H1 (cell line): ENCODE measurements around the gene TMEM138. TPM values are rescaled to one million over a fixed set of nuclear protein-coding genes. Genes with fewer than 3 reads are reported as not detected.

Experiments
- CTCF ChIA-PET: fragments of 300-600 bp; sonication (Branson Sonifier 250); formaldehyde crosslinking; loops from one replicate; lab custom pipeline; 2021; ENCODE audit not compliant: partially characterized antibody; lab: Charles Lee
- POLR2A ChIA-PET: fragments of 300-600 bp; sonication (Branson Sonifier 250); formaldehyde crosslinking; loops from one replicate; lab custom pipeline; 2021; ENCODE audit warnings: inconsistent platforms; ENCODE audit not compliant: partially characterized antibody; lab: Charles Lee
- DNase-seq, 2 experiments: peaks; one replicate each; pipeline versions ENCODE4 v3.0.0 to v3.0.0-alpha.2; 2010 to 2022; ENCODE audit warnings: low spot score in 2 of 2, low read depth in 1 of 2, mixed read lengths in 1 of 2
- FAIRE-seq: peaks from 2 replicates; lab custom pipeline; 2011; peaks lifted over from hg19 to GRCh38; lab: Jason Lieb, UNC
- H2AFZ ChIP-seq: 2 replicates; pipeline ENCODE4 v1.8.1; 2012; ENCODE audit warnings: low read length, inconsistent platforms
- H2AK5ac ChIP-seq: 2 replicates; pipeline ENCODE4 v1.6.1; 2013; ENCODE audit warnings: low read depth, low read length
- H2BK120ac ChIP-seq: replicated peaks from 2 replicates; pipeline ENCODE3; 2013; ENCODE audit warnings: low read depth, low read length, inconsistent platforms
- H2BK12ac ChIP-seq: 2 replicates; pipeline ENCODE4 v1.6.1; 2013; ENCODE audit warnings: low read depth, low read length
- H2BK15ac ChIP-seq: 2 replicates; pipeline ENCODE4 v1.6.1; 2013; ENCODE audit warnings: low read length
- H2BK20ac ChIP-seq: 2 replicates; pipeline ENCODE4 v1.6.1; 2013; ENCODE audit warnings: low read length
- H2BK5ac ChIP-seq: 2 replicates; pipeline ENCODE4 v1.6.1; 2013; ENCODE audit warnings: low read depth, low read length
- H3K14ac ChIP-seq: 2 replicates; pipeline ENCODE4 v1.6.1; 2013; ENCODE audit warnings: inconsistent platforms; ENCODE audit not compliant: insufficient read length
- H3K18ac ChIP-seq: 2 replicates; pipeline ENCODE4 v1.6.1; 2013; ENCODE audit warnings: low read length; ENCODE audit errors: extremely low read depth
- H3K23ac ChIP-seq: 2 replicates; pipeline ENCODE4 v1.6.1; 2013; ENCODE audit warnings: inconsistent platforms; ENCODE audit not compliant: insufficient read length
- H3K23me2 ChIP-seq: 2 replicates; pipeline ENCODE4 v1.6.1; 2013; ENCODE audit warnings: low read depth, low read length
- H3K27ac ChIP-seq: 2 replicates; pipeline ENCODE4 v1.6.1; 2011; ENCODE audit warnings: low read depth, low read length, inconsistent platforms
- H3K27me3 ChIP-seq, 4 experiments: replicated peaks in 1 of 4; 1 replicate in 1 of 4; 2 replicates in 3 of 4; pipeline versions ENCODE4 v1.6.1 to v1.8.1; 2011 to 2013; ENCODE audit warnings: low read length in 3 of 4, mild to moderate bottlenecking in 3 of 4, inconsistent platforms in 2 of 4, mixed read lengths in 2 of 4, moderate library complexity in 1 of 4; ENCODE audit not compliant: control insufficient read depth in 3 of 4, insufficient read depth in 3 of 4; ENCODE audit errors: extremely low read depth in 1 of 4
- H3K36me3 ChIP-seq, 4 experiments: 2 replicates each; pipeline versions ENCODE4 v1.6.1 to v1.8.1; 2011 to 2013; ENCODE audit warnings: mild to moderate bottlenecking in 4 of 4, low read length in 3 of 4, moderate library complexity in 2 of 4, control low read depth in 1 of 4, inconsistent platforms in 1 of 4; ENCODE audit not compliant: insufficient read depth in 4 of 4, control insufficient read depth in 2 of 4
- H3K4ac ChIP-seq: replicated peaks from 2 replicates; pipeline ENCODE3; 2013; ENCODE audit warnings: low read length, low read depth, mixed read lengths, inconsistent platforms; ENCODE audit not compliant: insufficient read length
- H3K4me1 ChIP-seq, 4 experiments: replicated peaks in 1 of 4; 1 replicate in 1 of 4; 2 replicates in 3 of 4; pipeline versions ENCODE4 v1.6.1 to v1.8.1; 2011 to 2013; ENCODE audit warnings: low read length in 3 of 4, inconsistent platforms in 2 of 4, mixed read lengths in 1 of 4; ENCODE audit not compliant: insufficient read depth in 4 of 4, control insufficient read depth in 3 of 4
- H3K4me2 ChIP-seq, 2 experiments: 2 replicates each; pipeline versions ENCODE4 v1.6.1 to v1.8.1; 2011 to 2013; ENCODE audit warnings: low read depth in 2 of 2, low read length in 2 of 2, control low read depth in 1 of 2, inconsistent platforms in 1 of 2, mild to moderate bottlenecking in 1 of 2; ENCODE audit not compliant: insufficient read depth in 1 of 2
- H3K4me3 ChIP-seq, 4 experiments: fragments of 200-600, 300-600 bp in 1 of 4; sonication (generic), shearing (Covaris generic), sonication (Bioruptor Twin) in 1 of 4; 2 replicates each; pipeline versions ENCODE4 v1.5.1 to v1.8.1; 2011 to 2016; ENCODE audit warnings: low read length in 4 of 4, low read depth in 3 of 4, control low read depth in 2 of 4, inconsistent platforms in 2 of 4, mild to moderate bottlenecking in 2 of 4, mixed read lengths in 1 of 4, moderate library complexity in 1 of 4; ENCODE audit not compliant: insufficient read depth in 2 of 4; ENCODE audit errors: extremely low read depth in 1 of 4
- H3K56ac ChIP-seq: replicated peaks from 2 replicates; pipeline ENCODE3; 2013; ENCODE audit warnings: low read depth, mild to moderate bottlenecking, mixed read lengths, low read length, inconsistent platforms; ENCODE audit not compliant: insufficient read length
- H3K79me1 ChIP-seq: 2 replicates; pipeline ENCODE4 v1.6.1; 2013; ENCODE audit warnings: low read depth, low read length, control low read depth
- H3K79me2 ChIP-seq, 2 experiments: 2 replicates each; pipeline versions ENCODE4 v1.6.1 to v1.8.1; 2012 to 2013; ENCODE audit warnings: low read length in 2 of 2, mild to moderate bottlenecking in 2 of 2, inconsistent platforms in 1 of 2; ENCODE audit not compliant: insufficient read depth in 2 of 2, control insufficient read depth in 1 of 2
- H3K9ac ChIP-seq, 4 experiments: replicated peaks in 1 of 4; 1 replicate in 1 of 4; 2 replicates in 3 of 4; pipeline versions ENCODE4 v1.6.1 to v1.8.1; 2011 to 2013; ENCODE audit warnings: low read depth in 3 of 4, low read length in 3 of 4, control low read depth in 2 of 4, mild to moderate bottlenecking in 2 of 4, moderate library complexity in 2 of 4, inconsistent platforms in 1 of 4; ENCODE audit errors: extremely low read depth in 1 of 4
- H3K9me3 ChIP-seq, 2 experiments: 2 replicates each; pipeline versions ENCODE4 v1.6.1 to v1.8.1; 2012 to 2013; ENCODE audit warnings: mild to moderate bottlenecking in 2 of 2, moderate library complexity in 2 of 2, control low read depth in 1 of 2, inconsistent platforms in 1 of 2, low read depth in 1 of 2, low read length in 1 of 2, mixed read lengths in 1 of 2; ENCODE audit not compliant: insufficient read depth in 2 of 2
- H4K20me1 ChIP-seq, 2 experiments: replicated peaks in 1 of 2; 2 replicates each; pipeline versions ENCODE3 to v1.8.1; 2011 to 2013; ENCODE audit warnings: inconsistent platforms in 2 of 2, low read length in 2 of 2, mild to moderate bottlenecking in 1 of 2; ENCODE audit not compliant: insufficient read depth in 2 of 2, control insufficient read depth in 1 of 2
- H4K5ac ChIP-seq: 2 replicates; pipeline ENCODE4 v1.6.1; 2013; ENCODE audit warnings: low read length, low read depth, mixed read lengths, inconsistent platforms; ENCODE audit not compliant: insufficient read length
- H4K8ac ChIP-seq: 2 replicates; pipeline ENCODE4 v1.8.0; 2013; ENCODE audit warnings: mild to moderate bottlenecking, moderate library complexity, low read length, inconsistent platforms; ENCODE audit not compliant: insufficient read depth; ENCODE audit errors: extremely low read depth
- H4K91ac ChIP-seq: replicated peaks from 2 replicates; pipeline ENCODE3; 2013; ENCODE audit warnings: low read length, mixed read lengths, inconsistent platforms; ENCODE audit not compliant: insufficient read length
- SIN3A ChIP-seq, 2 experiments: IDR thresholded peaks in 1 of 2; conservative IDR thresholded peaks in 1 of 2; 2 replicates each; pipeline ENCODE4 v1.6.1; 2011 to 2012; ENCODE audit warnings: low read length in 2 of 2, improper control_type of control experiment in 1 of 2, low read depth in 1 of 2, mild to moderate bottlenecking in 1 of 2
- WGBS, 2 experiments: shearing (Covaris generic) in 1 of 2; methylation state at CpG; one replicate each; pipeline versions ENCODE4 v1.1.6 to v1.1.7; 2013 to 2015; ENCODE audit warnings: low lambda C conversion rate in 2 of 2, mixed read lengths in 2 of 2, inconsistent platforms in 1 of 2, low coverage in 1 of 2, missing lambda C conversion rate in 1 of 2; ENCODE audit not compliant: insufficient replicate concordance in 2 of 2, insufficient coverage in 1 of 2, insufficient read length in 1 of 2; ENCODE audit errors: extremely low coverage in 1 of 2, missing lambda C conversion rate in 1 of 2; 5-methylcytosine and 5-hydroxymethylcytosine counted together
- polyA plus RNA-seq, 7 experiments: library from polyadenylated mRNA; depleted of rRNA in 3 of 7; stranded (reverse) in 5 of 7; unstranded in 2 of 7; fragments of >200 nt in 5 of 7; fragments of 200-250 nt in 2 of 7; gene quantifications; 1 replicate in 5 of 7; 2 replicates in 1 of 7; 4 replicates in 1 of 7; pipeline versions ENCODE4 v1.2.1 to v1.2.3, GENCODE V29; 2011 to 2013; ENCODE audit warnings: missing spikeins in 2 of 7, mixed read lengths in 2 of 7
- total RNA-seq: library from RNA; stranded (reverse); fragmentation: NEBNext Ultra II Directional; extraction: Animal tissue kit (Norgen Biotek cat#: 25700); gene quantifications from 2 replicates; pipeline ENCODE4 v1.2.1, GENCODE V29; 2021

The TMEM138 gene
- total and polyA plus RNA-seq, 2 of the 8 experiments (the other 6 are each of a cell fraction or from before 2014, with no cell fraction given): 32.9 to 59.0 TPM

DNA sequence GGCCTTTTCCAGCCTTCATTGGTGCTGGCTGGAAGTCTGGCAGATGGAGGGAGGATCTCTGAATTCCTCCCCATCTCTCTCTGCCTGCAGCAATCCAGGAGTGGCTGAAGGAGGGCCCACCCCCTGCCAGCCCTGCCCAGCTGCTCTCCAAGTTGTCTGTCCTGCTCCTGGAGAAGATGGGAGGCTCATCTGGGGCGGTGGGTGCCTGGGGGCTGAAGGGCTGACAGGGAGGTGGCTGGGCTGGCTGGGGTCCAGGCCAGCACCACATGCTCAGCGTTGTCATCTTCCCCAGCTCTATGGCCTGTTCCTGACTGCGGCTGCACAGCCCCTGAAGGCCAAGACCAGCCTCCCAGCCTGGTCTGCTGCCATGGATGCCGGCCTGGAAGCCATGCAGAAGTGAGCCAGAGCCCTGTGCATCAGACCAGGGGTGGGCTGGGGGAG is 17.0 kb upstream of the TMEM138 start:
- DNase-seq (no peak), FAIRE-seq (no peak)
- H3K4me2 ChIP-seq: no peak overlapping the region
- H2BK12ac ChIP-seq: no peak overlapping the region
- no peak overlapping the region for H2BK15ac ChIP-seq
- no peaks in the 10 kb centered on the region for H3K4me1 ChIP-seq
- CTCF ChIA-PET: interaction anchor here (6.8 to 7.1 kb wide), 2 partner anchors 9 to 40 kb away, joined by 55 to 80 read pairs; no protein-coding TSS in a partner anchor
- no peak overlapping the region for H4K5ac ChIP-seq
- no peaks in the 10 kb centered on the region for H3K79me2 ChIP-seq
- 90% methylated on average over 4 of the region's 4 CpGs; no CpG with 5 or more reads in 1 of the 2 experiments for WGBS, 2 experiments
- H3K4me3 ChIP-seq: no peak overlapping the region
- H3K9ac ChIP-seq: no peak overlapping the region
- H3K56ac ChIP-seq: no peak overlapping the region
- TF ChIP-seq SIN3A (conservative IDR thresholded peaks at IDR 0.05 in 1 of 2, IDR thresholded peaks at IDR 0.05 in 1 of 2; ENCODE audit: low read depth in 1 of 2, low read length in 2 of 2): no peak
- TF ChIP-seq, all 59 proteins: peak for 0
- H2BK120ac ChIP-seq: no peak overlapping the region
- no peaks in the 10 kb centered on the region; the same call in 1 of the 2 replicates for H3K79me1 ChIP-seq
- H2BK5ac ChIP-seq: no peak overlapping the region
- peaks cover 0 to 17% (median 7%) of the 10 kb centered on the region in 4 experiments; a peak in 3 of 8 replicates for H3K36me3 ChIP-seq
- H3K18ac ChIP-seq: no peak overlapping the region
- POLR2A ChIA-PET: interaction anchor here (0.6 to 39.7 kb wide), 4 partner anchors 9 to 1445 kb away, joined by 4 to 1106 read pairs (median 32); partner anchors contain the start of genes CYB561A3, DDB1, TKFC and TMEM138
- H4K91ac ChIP-seq: no peak overlapping the region
- no peak overlapping the region for H2BK20ac ChIP-seq
- H3K4ac ChIP-seq: no peak overlapping the region
- H3K14ac ChIP-seq: no peak overlapping the region
- H3K9me3 ChIP-seq: no peaks in the 10 kb centered on the region
- no peak overlapping the region for H2AK5ac ChIP-seq
- no peak overlapping the region for H3K23ac ChIP-seq
- no peak overlapping the region for H3K27ac ChIP-seq
- H3K27me3 ChIP-seq: no peaks in the 10 kb centered on the region
- no peak overlapping the region for H4K8ac ChIP-seq
- no peak overlapping the region for H2AFZ ChIP-seq
- peaks cover 0 to 5% of the 10 kb centered on the region in 2 experiments for H4K20me1 ChIP-seq
- H3K23me2 ChIP-seq: no peaks in the 10 kb centered on the region
